Upper lobe of left lung (tissue), 6 donors: ENCODE results near the gene RIPK3. TPM values are rescaled to one million over a fixed set of nuclear protein-coding genes. Genes with fewer than 3 reads are reported as not detected.

ENCODE experiments used
- ATAC-seq, 2 donors: fragments of 200-7000 bp; cut with Tn5 transposase; one replicate each; pipeline ENCODE4 v1.9.1; 2022; ENCODE audit warnings: mild to moderate bottlenecking in 2 of 2, moderate library complexity in 2 of 2; ENCODE audit not compliant: low FRiP score in 2 of 2
- DNase-seq, 2 donors: peaks; one replicate each; pipeline ENCODE4 v3.0.0-alpha.2; 2019 to 2020
- H3K27ac ChIP-seq, 4 donors: fragments of 200-600 bp; sonication (generic); one replicate each; pipeline ENCODE4 v1.5.1; 2016 to 2019
- H3K27me3 ChIP-seq, 4 donors: fragments of 200-600 bp; sonication (generic); one replicate each; pipeline ENCODE4 v1.5.1; 2017 to 2019
- H3K36me3 ChIP-seq, 4 donors: fragments of 200-600 bp; sonication (generic); one replicate each; pipeline ENCODE4 v1.5.1; 2016 to 2019
- H3K4me1 ChIP-seq, 4 donors: fragments of 200-600 bp; sonication (generic); one replicate each; pipeline ENCODE4 v1.5.1; 2018 to 2019
- H3K4me3 ChIP-seq, 4 donors: fragments of 200-600 bp; sonication (generic); one replicate each; pipeline ENCODE4 v1.5.1; 2017 to 2019; ENCODE audit warnings: mild to moderate bottlenecking in 2 of 4, moderate library complexity in 1 of 4
- H3K9me3 ChIP-seq, 4 donors: fragments of 200-600 bp; sonication (generic); one replicate each; pipeline ENCODE4 v1.5.1; 2018 to 2019
- CTCF ChIP-seq, 6 experiments: fragments of 450-650 bp in 4 of 6; fragments of 200-600 bp in 2 of 6; sonication (generic) in 2 of 6; IDR thresholded peaks; one replicate each; pipeline ENCODE4 v1.5.1; 2016 to 2019; ENCODE audit warnings: antibody characterized with exemption in 6 of 6
- EP300 ChIP-seq, 4 donors: sonication (generic); formaldehyde crosslinking; IDR thresholded peaks; one replicate each; pipeline ENCODE4 v1.5.1; 2017; ENCODE audit warnings: antibody characterized with exemption in 4 of 4, control low read depth in 2 of 4
- POLR2A ChIP-seq, 4 donors: fragments of 450-650 bp; IDR thresholded peaks; one replicate each; pipeline ENCODE4 v1.5.1; 2016 to 2017; ENCODE audit warnings: antibody characterized with exemption in 4 of 4, mild to moderate bottlenecking in 2 of 4
- POLR2AphosphoS5 ChIP-seq, 2 donors: sonication (generic); formaldehyde crosslinking; IDR thresholded peaks; one replicate each; pipeline ENCODE4 v1.5.1; 2017; ENCODE audit warnings: antibody characterized with exemption in 2 of 2
- WGBS, 2 donors: methylation state at CpG; one replicate each; pipeline ENCODE4 v1.1.5; 2017 to 2018; 5-methylcytosine and 5-hydroxymethylcytosine counted together
- total RNA-seq, 6 donors: library from RNA; depleted of rRNA in 4 of 6; stranded (reverse); fragments of >200 nt in 4 of 6; gene quantifications; one replicate each; pipeline versions ENCODE4 v1.1.0 to v1.2.1, GENCODE V29; 2016 to 2021
- donor health status: DM: no; HTN: no; CAD: no; lungs with moderate emphysema.
- donor health status: DM: no; HTN: yes; CAD: no; lungs with severe emphysema.

RIPK3 gene
- total RNA-seq, 6 donors from 2014 or later = 16.1 to 92.2 (median 29.1) TPM

GRCh38 chr14:24369907-24370687, 30.3 kb upstream of the RIPK3 start:
- Histone ChIP-seq H3K36me3 (no peaks in the 10 kb centered on the region), H3K4me1 (peaks cover 20 to 39% (median 31%) of the 10 kb centered on the region in 4 donors), H3K4me3 (no peak overlapping the region), H3K27ac (no peak overlapping the region), H3K9me3 (no peaks in the 10 kb centered on the region), H3K27me3 (no peaks in the 10 kb centered on the region)
- ATAC-seq (no peak), DNase-seq (peak in 1 of 2 donors; percentile 75)
- WGBS, 2 donors = 87% methylated on average over 6 to 29 of the region's 32 CpGs
- no peak for TF ChIP-seq POLR2AphosphoS5 (IDR thresholded peaks at IDR 0.05)
- no peak for TF ChIP-seq POLR2A (IDR thresholded peaks at IDR 0.05)
- TF ChIP-seq EP300 (IDR thresholded peaks at IDR 0.05) = no peak
- no peak for TF ChIP-seq CTCF (IDR thresholded peaks at IDR 0.05)

GRCh38 chr14:24369463-24369862, 29.7 kb upstream of the RIPK3 start:
- no peaks in the 10 kb centered on the region for H3K9me3 ChIP-seq
- TF ChIP-seq EP300 (IDR thresholded peaks at IDR 0.05) (no peak), POLR2A (IDR thresholded peaks at IDR 0.05) (no peak), POLR2AphosphoS5 (IDR thresholded peaks at IDR 0.05) (no peak), CTCF (IDR thresholded peaks at IDR 0.05) (no peak)
- no peak for ATAC-seq
- peak overlapping the region in 2 of 4 donors; percentile 51 to 57 for H3K4me3 ChIP-seq
- peak overlapping the region; percentile 80 to 88 (median 85) for H3K27ac ChIP-seq
- H3K4me1 ChIP-seq = peaks cover 23 to 41% (median 33%) of the 10 kb centered on the region in 4 donors
- no peaks in the 10 kb centered on the region for H3K36me3 ChIP-seq
- no peaks in the 10 kb centered on the region for H3K27me3 ChIP-seq
- DNase-seq = peak in 1 of 2 donors; percentile 81
- WGBS, 2 donors = 81 to 90% methylated on average over 12 to 20 of the region's 20 CpGs

- Histone ChIP-seq H3K27ac (peak overlapping the region; percentile 80 to 88 (median 85)), H3K4me1 (peaks cover 23 to 41% (median 33%) of the 10 kb centered on the region in 4 donors), H3K9me3 (no peaks in the 10 kb centered on the region), H3K4me3 (peak overlapping the region in 3 of 4 donors; percentile 47 to 57 (median 51)), H3K36me3 (no peaks in the 10 kb centered on the region), H3K27me3 (no peaks in the 10 kb centered on the region)
- ATAC-seq = peak in 1 of 2 donors; percentile 41
- DNase-seq = peak in 1 of 2 donors; percentile 90
- WGBS, 2 donors = 9% methylated on average over 15 to 24 of the region's 52 CpGs
- TF ChIP-seq POLR2A (IDR thresholded peaks at IDR 0.05) = peak in 1 of 4 donors; percentile 37
- peak in 2 of 6 experiments; percentile 12 for TF ChIP-seq CTCF (IDR thresholded peaks at IDR 0.05)
- TF ChIP-seq EP300 (IDR thresholded peaks at IDR 0.05) = no peak
Observed at GRCh38 chr14:24368562-24369252, 28.9 kb upstream of the RIPK3 start.

- WGBS, 2 donors = 1 to 4% methylated on average over 15 of the region's 15 CpGs
- peak overlapping the region; percentile 43 to 57 (median 49) for H3K4me3 ChIP-seq
Observed at GRCh38 chr14:24368212-24368561, 28.4 kb upstream of the RIPK3 start.

GRCh38 chr14:24367514-24368211, 27.9 kb upstream of the RIPK3 start, which contains the start of gene NFATC4:
Gene NFATC4, plus strand, starts transcription at chr14:24368184. Its CDS starts 157 bp downstream, at chr14:24368341.
- Histone ChIP-seq H3K27ac (peak within 1 kb of the TSS; percentile 85 to 91 (median 87)), H3K4me3 (peak within 1 kb of the TSS; percentile 43 to 57 (median 49)), H3K4me1 (peaks cover 23 to 41% (median 33%) of the 10 kb centered on the region in 4 donors), H3K36me3 (no peaks in the 10 kb centered on the region), H3K9me3 (no peaks in the 10 kb centered on the region), H3K27me3 (no peaks in the 10 kb centered on the region)
- ATAC-seq (peak; percentile 35 to 62), DNase-seq (peak in 1 of 2 donors; percentile 80)
- TF ChIP-seq EP300 (IDR thresholded peaks at IDR 0.05) (no peak), POLR2A (IDR thresholded peaks at IDR 0.05) (no peak), POLR2AphosphoS5 (IDR thresholded peaks at IDR 0.05) (no peak), CTCF (IDR thresholded peaks at IDR 0.05) (no peak)
- 11 to 25% methylated on average over 17 to 19 of the region's 21 CpGs for whole genome bisulfite sequencing, 2 donors

More at GRCh38 chr14:24368212-24368561, 28.4 kb upstream of the RIPK3 start:
- TF ChIP-seq POLR2A (IDR thresholded peaks at IDR 0.05) = no peak
- ATAC-seq (no peak), DNase-seq (peak in 1 of 2 donors; percentile 69)
- Histone ChIP-seq H3K27ac (peak overlapping the region; percentile 80 to 88 (median 85)), H3K36me3 (no peaks in the 10 kb centered on the region), H3K4me1 (peaks cover 23 to 41% (median 33%) of the 10 kb centered on the region in 4 donors), H3K27me3 (no peaks in the 10 kb centered on the region), H3K9me3 (no peaks in the 10 kb centered on the region)
